Measurements from ENCODE around the gene WSCD2.

Gene WSCD2

GRCh38 chr12:108260969-108261368, 131.9 kb downstream of the WSCD2 start:
- TF ChIP-seq, protein P1, sequence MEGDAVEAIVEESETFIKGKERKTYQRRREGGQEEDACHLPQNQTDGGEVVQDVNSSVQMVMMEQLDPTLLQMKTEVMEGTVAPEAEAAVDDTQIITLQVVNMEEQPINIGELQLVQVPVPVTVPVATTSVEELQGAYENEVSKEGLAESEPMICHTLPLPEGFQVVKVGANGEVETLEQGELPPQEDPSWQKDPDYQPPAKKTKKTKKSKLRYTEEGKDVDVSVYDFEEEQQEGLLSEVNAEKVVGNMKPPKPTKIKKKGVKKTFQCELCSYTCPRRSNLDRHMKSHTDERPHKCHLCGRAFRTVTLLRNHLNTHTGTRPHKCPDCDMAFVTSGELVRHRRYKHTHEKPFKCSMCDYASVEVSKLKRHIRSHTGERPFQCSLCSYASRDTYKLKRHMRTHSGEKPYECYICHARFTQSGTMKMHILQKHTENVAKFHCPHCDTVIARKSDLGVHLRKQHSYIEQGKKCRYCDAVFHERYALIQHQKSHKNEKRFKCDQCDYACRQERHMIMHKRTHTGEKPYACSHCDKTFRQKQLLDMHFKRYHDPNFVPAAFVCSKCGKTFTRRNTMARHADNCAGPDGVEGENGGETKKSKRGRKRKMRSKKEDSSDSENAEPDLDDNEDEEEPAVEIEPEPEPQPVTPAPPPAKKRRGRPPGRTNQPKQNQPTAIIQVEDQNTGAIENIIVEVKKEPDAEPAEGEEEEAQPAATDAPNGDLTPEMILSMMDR (IDR thresholded peaks at IDR 0.05): no peak

- TF ChIP-seq, protein P1 (IDR thresholded peaks at IDR 0.05): no peak
These were observed 136.4 kb downstream of the WSCD2 start for GRCh38 chr12:108265505-108265904.

DNA sequence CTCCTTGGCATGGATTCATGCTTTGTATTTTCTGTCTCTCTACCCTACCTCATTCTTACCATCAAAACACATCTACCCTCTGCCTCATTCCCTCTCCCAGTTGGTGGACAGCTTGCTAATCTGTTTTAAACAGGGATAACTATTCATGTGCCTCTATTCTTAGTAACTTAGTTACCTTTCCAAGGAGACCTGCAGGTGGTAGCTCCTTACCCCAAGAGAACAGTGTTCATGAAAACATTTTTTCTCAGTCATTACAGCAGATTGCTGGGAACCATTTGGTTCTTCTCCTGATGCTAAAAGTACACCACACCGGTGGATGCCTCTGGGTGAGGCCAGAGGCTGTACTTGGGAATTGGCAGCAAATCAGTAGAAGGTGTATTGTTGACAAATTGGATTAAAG, 137.0 kb downstream of the WSCD2 start:
- TF ChIP-seq, protein P1 (IDR thresholded peaks at IDR 0.05): no peak

- TF ChIP-seq, protein P1 (IDR thresholded peaks at IDR 0.05): no peak
These were observed 138.4 kb downstream of the WSCD2 start for GRCh38 chr12:108267450-108267849.

DNA sequence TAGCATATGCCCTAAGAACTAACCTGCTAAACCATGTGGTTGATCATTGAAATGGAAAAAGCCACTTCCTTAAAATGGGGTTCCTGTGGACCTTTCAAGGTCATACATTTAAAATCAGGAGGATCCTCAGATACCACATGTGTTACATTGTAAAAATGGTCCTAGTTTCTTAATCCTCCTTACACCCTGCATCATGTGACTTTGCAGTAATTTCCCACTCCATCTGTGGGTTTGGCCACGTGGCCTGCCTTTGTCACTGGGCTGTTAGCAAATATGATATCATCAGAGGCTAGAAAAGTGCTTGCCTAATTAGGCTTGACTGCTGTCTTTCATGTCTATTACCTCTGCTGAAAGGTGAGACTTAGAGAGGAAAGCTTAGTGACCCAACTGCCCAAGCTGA, 139.3 kb downstream of the WSCD2 start:
- TF ChIP-seq, protein P1 (IDR thresholded peaks at IDR 0.05): no peak

- TF ChIP-seq, protein P1 (IDR thresholded peaks at IDR 0.05): no peak
These were observed 140.1 kb downstream of the WSCD2 start for GRCh38 chr12:108269224-108269623.

DNA sequence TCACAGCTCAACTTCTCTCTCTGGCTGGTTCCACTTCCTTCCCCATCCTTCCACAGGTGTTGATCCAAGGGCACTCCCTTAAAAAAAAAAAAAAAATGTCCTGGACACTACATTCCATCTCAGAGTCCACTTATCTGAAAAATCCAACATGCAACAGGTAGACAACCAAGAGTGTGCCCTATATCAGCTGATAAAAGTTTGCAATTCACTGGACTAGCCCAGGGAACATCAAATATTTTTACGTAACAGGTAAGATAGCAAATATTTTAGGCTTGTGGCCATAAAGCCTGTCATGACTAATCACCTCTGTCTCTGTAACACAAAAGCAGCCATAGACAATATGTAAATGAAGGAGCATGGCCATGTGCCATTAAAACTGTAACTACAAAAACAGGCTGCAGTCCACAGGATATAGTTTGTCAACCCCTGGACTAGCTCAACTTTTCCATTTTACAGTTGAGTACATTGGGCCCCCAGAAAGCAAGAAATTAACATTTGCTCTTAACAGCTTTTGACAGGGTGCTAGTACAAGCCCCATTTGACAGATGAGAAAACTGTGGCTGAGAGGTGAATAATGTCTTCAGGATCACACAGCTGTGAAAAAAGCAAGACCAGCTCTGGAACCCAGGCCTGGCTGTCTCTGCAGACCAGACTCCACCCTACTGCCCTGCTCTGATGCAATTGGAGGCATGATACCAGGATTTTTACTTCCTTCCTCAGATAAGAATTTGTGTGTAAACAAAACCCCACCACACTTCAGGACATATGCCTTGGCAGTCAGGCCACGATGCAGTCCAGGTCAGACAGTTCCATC, 141.2 kb downstream of the WSCD2 start:
- TF ChIP-seq, protein P1 (IDR thresholded peaks at IDR 0.05): no peak

- TF ChIP-seq, protein P1 (IDR thresholded peaks at IDR 0.05): no peak
These were observed 141.7 kb downstream of the WSCD2 start for GRCh38 chr12:108270849-108271143.
